Stimulated activated CD8-positive, alpha-beta memory T cell treated with anti-CD3 and anti-CD28 coated beads, Interleukin-12 subunit alpha, Interleukin-12 subunit beta, amount 100 ng/mL, for 4 hours (primary cell): Measurements from ENCODE around the gene SNAI3.
A peak's percentile ranks its signal among the peaks of the same experiment; 100 is the strongest.

ENCODE experiments used
- DNase-seq: peaks from one replicate; pipeline ENCODE4 v3.0.0-alpha.2; 2020; ENCODE audit warnings: low read depth

The SNAI3 gene

GRCh38 chr16:88650749-88651275, 35.5 kb downstream of the SNAI3 start, which contains the start of gene CYBA:
Gene CYBA, minus strand, starts transcription at chr16:88651053. Its CDS starts 40 bp downstream, at chr16:88651013.
- peak; percentile 74 for DNase-seq

GRCh38 chr16:88649924-88650748, 36.2 kb downstream of the SNAI3 start:
- no peak for DNase-seq

GRCh38 chr16:88649195-88649923, 36.9 kb downstream of the SNAI3 start:
- no peak for DNase-seq

GRCh38 chr16:88647178-88648070, 38.9 kb downstream of the SNAI3 start:
- no peak for DNase-seq

GRCh38 chr16:88646345-88647034, 39.8 kb downstream of the SNAI3 start:
- DNase-seq: no peak

GRCh38 chr16:88645941-88646340, 40.4 kb downstream of the SNAI3 start:
- no peak for DNase-seq

- DNase-seq: no peak
Measured at GRCh38 chr16:88645455-88645854, 40.9 kb downstream of the SNAI3 start.

- no peak for DNase-seq
Measured at GRCh38 chr16:88643644-88643932, 42.7 kb downstream of the SNAI3 start.

GRCh38 chr16:88642881-88643643, 43.2 kb downstream of the SNAI3 start:
- DNase-seq: no peak

- no peak for DNase-seq
Measured at GRCh38 chr16:88640498-88641247, 45.6 kb downstream of the SNAI3 start.

GRCh38 chr16:88640039-88640495, 46.2 kb downstream of the SNAI3 start:
- DNase-seq: no peak

GRCh38 chr16:88639231-88640038, 46.9 kb downstream of the SNAI3 start:
- DNase-seq: no peak

- DNase-seq: no peak
Measured at GRCh38 chr16:88638323-88639230, 47.7 kb downstream of the SNAI3 start, which contains the start of gene IL17C. Gene IL17C, plus strand, starts transcription at chr16:88638572. Its CDS starts 70 bp downstream, at chr16:88638642.

- DNase-seq: no peak
Measured at GRCh38 chr16:88636488-88637265, 49.6 kb downstream of the SNAI3 start.

GRCh38 chr16:88635671-88636319, 50.5 kb downstream of the SNAI3 start:
- DNase-seq: no peak

- DNase-seq: no peak
Measured at GRCh38 chr16:88634994-88635670, 51.2 kb downstream of the SNAI3 start.
